Measurements from ENCODE around the gene CSHL1.
A peak's percentile ranks its signal among the peaks of the same experiment; 100 is the strongest.
"Not testable (repeated sequence)": the region's sequence is repeated elsewhere in the genome, so short reads cannot be mapped to it uniquely, and the experiment has no call there.

CSHL1 gene

GRCh38 chr17:63926164-63926563 is 15.1 kb upstream of the CSHL1 start:
- no peak for TF ChIP-seq CTCF (conservative IDR thresholded peaks at IDR 0.05)
- no peak overlapping the region for H3K27ac ChIP-seq

GRCh38 chr17:63925615-63926014 is 14.6 kb upstream of the CSHL1 start:
- no peak for TF ChIP-seq ZFX (IDR thresholded peaks at IDR 0.05)
- TF ChIP-seq CTCF (conservative IDR thresholded peaks at IDR 0.05) = no peak
- no peak overlapping the region for H3K27ac ChIP-seq

GRCh38 chr17:63922402-63922801 is 11.3 kb upstream of the CSHL1 start:
- H3K27ac ChIP-seq = not testable (repeated sequence)

DNA sequence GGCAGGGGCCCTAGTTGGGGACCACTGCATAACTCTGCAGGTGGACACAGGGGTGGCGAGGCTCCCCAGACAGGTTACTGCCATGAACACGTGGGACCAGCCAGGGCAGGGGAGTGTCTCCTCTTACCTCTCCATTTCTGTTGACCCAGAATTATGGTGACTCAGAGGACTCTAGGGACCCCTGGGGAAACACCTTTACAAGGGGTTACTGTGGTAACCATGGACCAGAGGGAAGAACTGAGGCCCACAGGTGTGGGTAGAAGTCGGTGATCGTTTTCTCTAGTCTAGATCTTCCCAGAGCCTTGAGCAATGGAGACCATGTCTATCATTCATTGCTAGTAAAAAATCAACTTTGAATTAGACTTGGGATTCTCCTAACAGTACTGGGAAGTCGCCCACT is 9.7 kb upstream of the CSHL1 start:
- H3K27ac ChIP-seq = not testable (repeated sequence)

DNA sequence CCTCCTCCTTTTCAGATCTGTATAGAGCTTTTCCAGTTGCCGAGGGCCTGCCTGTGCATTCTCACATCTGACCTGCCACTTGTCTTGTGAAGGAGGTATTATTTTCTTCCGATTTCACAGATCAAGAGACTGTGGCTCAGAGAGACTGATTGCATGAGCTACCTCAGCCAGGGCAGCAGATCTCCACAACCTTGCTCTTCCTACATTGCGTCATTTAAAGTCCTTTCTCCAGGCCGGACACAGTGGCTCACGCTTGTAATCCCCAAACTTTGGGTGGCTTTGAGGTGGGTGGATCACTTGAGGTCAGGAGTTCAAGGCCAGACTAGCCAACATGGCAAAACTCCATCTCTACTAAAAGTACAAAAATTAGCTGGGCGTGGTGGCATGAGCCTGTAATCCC is 9.0 kb upstream of the CSHL1 start:
- H3K27ac ChIP-seq = not testable (repeated sequence)

DNA sequence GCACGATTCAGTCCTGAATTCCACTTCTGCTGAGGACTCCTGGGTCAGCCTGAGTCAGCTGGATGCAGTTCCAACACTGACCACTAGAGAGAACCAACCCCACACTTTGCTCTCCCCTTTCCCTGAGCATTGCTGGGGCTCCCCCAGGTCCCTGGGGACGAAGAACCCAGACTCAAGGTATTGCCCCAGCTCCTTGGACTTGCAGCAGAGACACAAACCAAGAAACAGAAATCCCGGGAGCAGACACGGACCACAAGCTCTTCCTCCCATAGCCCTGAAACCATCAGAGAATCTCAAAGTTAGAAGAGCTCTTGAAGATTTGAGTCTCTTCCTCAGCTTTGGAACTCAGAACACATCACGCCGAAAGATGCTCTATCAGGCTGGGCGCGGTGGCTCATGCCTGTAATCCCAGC is 8.3 kb upstream of the CSHL1 start:
- TF ChIP-seq ZFX (IDR thresholded peaks at IDR 0.05) (no peak), CTCF (conservative IDR thresholded peaks at IDR 0.05) (peak; percentile 92)
- no peak overlapping the region for H3K27ac ChIP-seq

DNA sequence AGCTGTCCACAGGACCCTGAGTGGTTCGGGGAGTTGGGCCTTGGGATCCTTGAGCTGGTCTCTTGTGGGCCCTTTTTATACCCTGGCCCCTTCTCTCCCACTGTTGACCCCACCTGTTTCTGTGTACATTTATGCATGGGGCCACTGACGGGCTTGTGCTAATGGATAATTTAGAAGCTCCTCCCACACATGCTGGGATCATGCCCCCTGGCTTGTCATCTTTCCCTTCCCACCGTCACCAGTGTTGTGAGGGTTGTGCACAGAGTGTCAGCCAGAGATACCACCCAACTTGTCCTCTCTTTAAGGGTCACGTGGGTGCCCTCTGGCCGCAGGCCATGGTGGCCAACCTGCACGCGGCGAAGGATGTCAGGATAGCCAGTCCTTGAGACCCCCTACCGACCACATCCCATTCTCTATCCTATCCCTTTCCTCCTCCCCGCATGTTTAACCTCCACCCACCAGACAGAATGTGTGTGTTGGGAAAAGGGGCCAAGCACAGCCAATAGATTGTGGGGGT is 7.8 kb upstream of the CSHL1 start, which contains the start of gene GH1:
TSS of gene GH1 (minus strand) at position 51 of the 517 bp plus-strand sequence. CDS start 63 bp downstream, outside the sequence.
- not testable (repeated sequence) for H3K27ac ChIP-seq

GRCh38 chr17:63918305-63918704 is 7.2 kb upstream of the CSHL1 start:
- H3K27ac ChIP-seq = no peak overlapping the region
- no peak for TF ChIP-seq ZFX (IDR thresholded peaks at IDR 0.05)
- no peak for TF ChIP-seq CTCF (conservative IDR thresholded peaks at IDR 0.05)

DNA sequence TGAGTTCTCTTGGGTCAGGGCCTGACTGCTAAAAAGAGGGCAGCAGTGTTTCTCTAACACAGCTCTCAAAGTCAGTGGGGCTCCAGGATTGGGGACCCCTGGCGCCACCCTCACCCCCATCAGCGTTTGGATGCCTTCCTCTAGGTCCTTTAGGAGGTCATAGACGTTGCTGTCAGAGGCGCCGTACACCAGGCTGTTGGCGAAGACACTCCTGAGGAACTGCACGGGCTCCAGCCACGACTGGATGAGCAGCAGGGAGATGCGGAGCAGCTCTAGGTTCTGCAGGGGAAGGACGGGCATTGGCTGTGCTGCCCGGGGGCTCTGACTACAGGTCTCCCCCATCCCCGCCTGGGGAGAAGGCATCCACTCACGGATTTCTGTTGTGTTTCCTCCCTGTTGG is 6.6 kb upstream of the CSHL1 start:
- TF ChIP-seq ZFX (IDR thresholded peaks at IDR 0.05) (no peak), CTCF (conservative IDR thresholded peaks at IDR 0.05) (no peak)

DNA sequence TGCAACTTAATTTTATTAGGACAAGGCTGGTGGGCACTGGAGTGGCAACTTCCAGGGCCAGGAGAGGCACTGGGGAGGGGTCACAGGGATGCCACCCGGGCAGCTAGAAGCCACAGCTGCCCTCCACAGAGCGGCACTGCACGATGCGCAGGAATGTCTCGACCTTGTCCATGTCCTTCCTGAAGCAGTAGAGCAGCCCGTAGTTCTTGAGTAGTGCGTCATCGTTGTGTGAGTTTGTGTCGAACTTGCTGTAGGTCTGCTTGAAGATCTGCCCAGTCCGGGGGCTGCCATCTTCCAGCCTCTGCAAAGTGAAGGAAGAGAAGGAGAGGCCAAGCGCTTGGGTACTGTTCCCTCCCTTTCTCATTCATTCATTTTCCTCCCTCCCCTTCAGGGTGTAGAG is 6.1 kb upstream of the CSHL1 start:
- not testable (repeated sequence) for H3K27ac ChIP-seq

More for the DNA sequence above, 6.6 kb upstream of the CSHL1 start:
- no peak overlapping the region for H3K27ac ChIP-seq

All from C4-2B (cell line).